Fibroblast of villous mesenchyme (primary cell): ENCODE results near the gene DHRS7C. TPM values are rescaled to one million over a fixed set of nuclear protein-coding genes. Genes with fewer than 3 reads are reported as not detected.

Experiments used
- DNase-seq: peaks from one replicate; pipeline ENCODE4 v3.0.0-alpha.2; 2010; ENCODE audit warnings: low read depth
- H3K4me3 ChIP-seq: 2 replicates; pipeline ENCODE4 v1.5.1; 2011; ENCODE audit warnings: low read depth, mild to moderate bottlenecking, low read length
- CTCF ChIP-seq: IDR thresholded peaks from 2 replicates; pipeline ENCODE4 v1.5.1; 2012; ENCODE audit warnings: low read depth, mild to moderate bottlenecking, low read length; ENCODE audit not compliant: insufficient read depth
- total RNA-seq: library from RNA; depleted of rRNA; stranded (reverse); fragments of >200 nt; gene quantifications from 2 replicates; pipeline ENCODE4 v1.2.3, GENCODE V29; 2012

The DHRS7C gene
- total RNA-seq, 1 donor: not detected

GRCh38 chr17:9818760-9819159 lies 27.4 kb upstream of the DHRS7C start:
- no peak for DNase-seq
- H3K4me3 ChIP-seq: no peak overlapping the region
- TF ChIP-seq CTCF: no peak

GRCh38 chr17:9817086-9817485 lies 25.7 kb upstream of the DHRS7C start:
- no peak for TF ChIP-seq CTCF
- DNase-seq: peak; percentile 75
- H3K4me3 ChIP-seq: no peak overlapping the region

- no peak for DNase-seq
- H3K4me3 ChIP-seq: no peak overlapping the region
- no peak for TF ChIP-seq CTCF
These were observed 25.1 kb upstream of the DHRS7C start for GRCh38 chr17:9816472-9816871.

- no peak for TF ChIP-seq CTCF
- no peak overlapping the region for H3K4me3 ChIP-seq
- no peak for DNase-seq
These were observed 23.0 kb upstream of the DHRS7C start for GRCh38 chr17:9814337-9814945.

- DNase-seq: no peak
- TF ChIP-seq CTCF: no peak
- H3K4me3 ChIP-seq: no peak overlapping the region
These were observed 21.8 kb upstream of the DHRS7C start for GRCh38 chr17:9813166-9813565.

GRCh38 chr17:9811537-9811936 lies 20.1 kb upstream of the DHRS7C start:
- TF ChIP-seq CTCF: no peak
- DNase-seq: no peak
- no peak overlapping the region for H3K4me3 ChIP-seq

GRCh38 chr17:9811086-9811485 lies 19.7 kb upstream of the DHRS7C start:
- H3K4me3 ChIP-seq: no peak overlapping the region
- no peak for DNase-seq
- no peak for TF ChIP-seq CTCF
